H1 (cell line): ENCODE measurements around the gene WNT3A. TPM values are rescaled to one million over a fixed set of nuclear protein-coding genes. Genes with fewer than 3 reads are reported as not detected.

Experiments
- MAFK ChIP-seq: IDR thresholded peaks from 2 replicates; pipeline ENCODE4 v1.6.1; 2012; ENCODE audit warnings: low read depth, mild to moderate bottlenecking, improper control_type of control experiment, low read length
- NANOG ChIP-seq: IDR thresholded peaks from 2 replicates; pipeline ENCODE4 v1.6.1; 2011; ENCODE audit warnings: low read length, low read depth, mild to moderate bottlenecking, inconsistent platforms; ENCODE audit not compliant: insufficient read depth, poor library complexity, severe bottlenecking
- polyA plus RNA-seq, 7 experiments: library from polyadenylated mRNA; depleted of rRNA in 3 of 7; stranded (reverse) in 5 of 7; unstranded in 2 of 7; fragments of >200 nt in 5 of 7; fragments of 200-250 nt in 2 of 7; gene quantifications; 1 replicate in 5 of 7; 2 replicates in 1 of 7; 4 replicates in 1 of 7; pipeline versions ENCODE4 v1.2.1 to v1.2.3, GENCODE V29; 2011 to 2013; ENCODE audit warnings: missing spikeins in 2 of 7, mixed read lengths in 2 of 7
- total RNA-seq: library from RNA; stranded (reverse); fragmentation: NEBNext Ultra II Directional; extraction: Animal tissue kit (Norgen Biotek cat#: 25700); gene quantifications from 2 replicates; pipeline ENCODE4 v1.2.1, GENCODE V29; 2021

WNT3A gene
- total and polyA plus RNA-seq, 2 of the 8 experiments (the other 6 are each of a cell fraction or from before 2014, with no cell fraction given), result 0.08 to 0.19 TPM

- TF ChIP-seq MAFK (no peak), NANOG (no peak)
These were observed 66.5 kb downstream of the WNT3A start (continued) for GRCh38 chr1:228073061-228073856.
